IMR-90 (cell line): ENCODE measurements around the gene TAX1BP1. TPM values are rescaled to one million over a fixed set of nuclear protein-coding genes. Genes with fewer than 3 reads are reported as not detected.

Experiments used
- ATAC-seq: fragments of 200-7000 bp; cut with Tn5 transposase; 2 replicates; pipeline ENCODE4 v1.9.1; 2020; ENCODE audit warnings: low read depth, mild to moderate bottlenecking, moderate library complexity
- BruUV-seq: library from RNA; stranded (reverse); fragments of 400-500 nt; replicated peaks from 2 replicates; lab custom pipeline; 2021; lab: Mats Ljungman, UMichigan
- CTCF ChIA-PET: fragments of 300-600 bp; formaldehyde crosslinking; extraction: SDS; loops from one replicate; lab custom pipeline; 2021; ENCODE audit warnings: antibody characterized with exemption; lab: Yijun Ruan, JAX
- POLR2A ChIA-PET: fragments of 300-600 bp; sonication (Branson Sonifier 250); formaldehyde crosslinking; loops from one replicate; lab custom pipeline; 2022; ENCODE audit warnings: antibody characterized with exemption; ENCODE audit not compliant: unreplicated experiment; lab: Charles Lee
- DNase-seq: peaks from one replicate; pipeline ENCODE4 v3.0.0; 2013
- H2AFZ ChIP-seq: replicated peaks from 2 replicates; pipeline ENCODE3; 2013; ENCODE audit warnings: low read length, mild to moderate bottlenecking; ENCODE audit not compliant: poor library complexity
- H2AK5ac ChIP-seq: 2 replicates; pipeline ENCODE4 v1.6.1; 2013; ENCODE audit warnings: low read depth, low read length, inconsistent platforms
- H2AK9ac ChIP-seq: replicated peaks from 2 replicates; pipeline ENCODE3; 2013; ENCODE audit warnings: mild to moderate bottlenecking, low read depth, low read length, moderate library complexity; ENCODE audit not compliant: poor library complexity
- H2BK120ac ChIP-seq: 2 replicates; pipeline ENCODE4 v1.6.1; 2013; ENCODE audit warnings: low read depth, low read length, inconsistent platforms
- H2BK15ac ChIP-seq: 3 replicates; pipeline ENCODE4 v1.6.1; 2013; ENCODE audit warnings: low read depth, low read length, inconsistent platforms
- H2BK20ac ChIP-seq: 2 replicates; pipeline ENCODE4 v1.6.1; 2013; ENCODE audit warnings: low read depth, mild to moderate bottlenecking, inconsistent platforms, low read length, moderate library complexity
- H2BK5ac ChIP-seq: 2 replicates; pipeline ENCODE4 v1.6.1; 2013; ENCODE audit warnings: mild to moderate bottlenecking, low read depth, low read length, inconsistent platforms; ENCODE audit not compliant: poor library complexity, severe bottlenecking
- H3K14ac ChIP-seq: replicated peaks from 2 replicates; pipeline ENCODE4 v1.6.1; 2013; ENCODE audit warnings: low read depth, low read length, inconsistent platforms
- H3K18ac ChIP-seq: 2 replicates; pipeline ENCODE4 v1.6.1; 2013; ENCODE audit warnings: low read depth, low read length, control low read depth
- H3K23ac ChIP-seq: 2 replicates; pipeline ENCODE4 v1.6.1; 2013; ENCODE audit warnings: low read depth, low read length, inconsistent platforms
- H3K27ac ChIP-seq: 2 replicates; pipeline ENCODE4 v1.5.1; 2013; ENCODE audit warnings: mild to moderate bottlenecking, control low read depth, low read length; ENCODE audit not compliant: insufficient read depth
- H3K27me3 ChIP-seq: 2 replicates; pipeline ENCODE4 v1.6.1; 2013; ENCODE audit warnings: low read length; ENCODE audit not compliant: control insufficient read depth, insufficient read depth
- H3K36me3 ChIP-seq: 2 replicates; pipeline ENCODE4 v1.6.1; 2013; ENCODE audit warnings: low read length, mixed read lengths; ENCODE audit not compliant: control insufficient read depth, insufficient read depth
- H3K4ac ChIP-seq: 2 replicates; pipeline ENCODE4 v1.6.1; 2013; ENCODE audit warnings: low read depth, low read length, inconsistent platforms
- H3K4me1 ChIP-seq: 2 replicates; pipeline ENCODE4 v1.6.1; 2013; ENCODE audit warnings: low read length, mixed read lengths; ENCODE audit not compliant: control insufficient read depth, insufficient read depth
- H3K4me2 ChIP-seq: 2 replicates; pipeline ENCODE4 v1.6.1; 2013; ENCODE audit warnings: low read depth, mild to moderate bottlenecking, control low read depth, low read length, moderate library complexity
- H3K4me3 ChIP-seq: 2 replicates; pipeline ENCODE4 v1.5.1; 2013; ENCODE audit warnings: low read depth, mild to moderate bottlenecking, control low read depth, low read length, moderate library complexity; ENCODE audit not compliant: insufficient read depth
- H3K56ac ChIP-seq: 2 replicates; pipeline ENCODE4 v1.6.1; 2013; ENCODE audit warnings: low read length, inconsistent platforms; ENCODE audit not compliant: insufficient read depth; ENCODE audit errors: extremely low read depth
- H3K79me1 ChIP-seq, 2 experiments: 2 replicates each; pipeline ENCODE4 v1.6.1; 2013; ENCODE audit warnings: low read length in 2 of 2, inconsistent platforms in 1 of 2, low read depth in 1 of 2
- H3K9ac ChIP-seq: 2 replicates; pipeline ENCODE4 v1.6.1; 2013; ENCODE audit warnings: low read depth, low read length, control low read depth
- H3K9me1 ChIP-seq: 2 replicates; pipeline ENCODE4 v1.6.1; 2013; ENCODE audit warnings: low read length, inconsistent platforms; ENCODE audit not compliant: insufficient read depth
- H3K9me3 ChIP-seq: 2 replicates; pipeline ENCODE4 v1.6.1; 2013; ENCODE audit warnings: low read length; ENCODE audit not compliant: control insufficient read depth, insufficient read depth
- H4K20me1 ChIP-seq: 2 replicates; pipeline ENCODE4 v1.6.1; 2013; ENCODE audit warnings: low read length, inconsistent platforms; ENCODE audit not compliant: insufficient read depth
- H4K5ac ChIP-seq: 2 replicates; pipeline ENCODE4 v1.6.1; 2013; ENCODE audit warnings: mild to moderate bottlenecking, low read depth, low read length, control low read depth
- H4K8ac ChIP-seq, 2 experiments: 2 replicates each; pipeline ENCODE4 v1.6.1; 2013; ENCODE audit warnings: low read depth in 2 of 2, low read length in 2 of 2, control low read depth in 1 of 2, inconsistent platforms in 1 of 2
- H4K91ac ChIP-seq: 2 replicates; pipeline ENCODE4 v1.6.1; 2013; ENCODE audit warnings: low read depth, low read length, inconsistent platforms; ENCODE audit not compliant: insufficient read depth
- CTCF ChIP-seq: conservative IDR thresholded peaks from 2 replicates; pipeline ENCODE4 v1.5.1; 2012; ENCODE audit warnings: mild to moderate bottlenecking, low read depth, low read length, improper control_type of control experiment
- MXI1 ChIP-seq: IDR thresholded peaks from 2 replicates; pipeline ENCODE4 v1.6.1; 2012; ENCODE audit warnings: low read depth, mild to moderate bottlenecking, low read length, moderate library complexity, borderline replicate concordance
- USF2 ChIP-seq: fragments of 150-350 bp; IDR thresholded peaks from 2 replicates; pipeline ENCODE4 v1.6.1; 2017; ENCODE audit warnings: mild to moderate bottlenecking, antibody characterized with exemption, low read length, low read depth
- WGBS, 2 experiments: methylation state at CpG; one replicate each; pipeline versions ENCODE4 v1.1.5 to v1.1.7; 2013; ENCODE audit warnings: missing lambda C conversion rate in 2 of 2; ENCODE audit not compliant: insufficient read length in 1 of 2; ENCODE audit errors: extremely low coverage in 2 of 2; 5-methylcytosine and 5-hydroxymethylcytosine counted together
- dilution Hi-C: fragments of 300-500 bp; cut with HindIII; formaldehyde crosslinking; loops from one replicate; pipeline ENCODE4 v1.14.3; 2018; ENCODE audit warnings: low sequenced_read_pairs; ENCODE audit not compliant: unreplicated experiment
- in situ Hi-C: fragments of 300-500 bp; cut with MboI; formaldehyde crosslinking; loops from 3 replicates; pipeline ENCODE4 v1.14.3; 2019; ENCODE audit warnings: low sequenced_read_pairs, inconsistent platforms, mixed read lengths
- intact Hi-C: fragments of 100-400 bp; cut with micrococcal nuclease; formaldehyde crosslinking; loops from 2 replicates; pipeline ENCODE4 v1.10.0; 2022
- polyA plus RNA-seq, 3 experiments: library from polyadenylated mRNA; depleted of rRNA; stranded (reverse); fragments of >200 nt; gene quantifications; 2 replicates each; pipeline ENCODE4 v1.2.3, GENCODE V29; 2012; ENCODE audit warnings: low replicate concordance in 1 of 3
- total RNA-seq: library from RNA; depleted of rRNA; stranded (reverse); fragments of >200 nt; gene quantifications from 2 replicates; pipeline ENCODE4 v1.2.3, GENCODE V29; 2012

Gene TAX1BP1
- total and polyA plus RNA-seq, 2 of the 4 experiments (the other 2 are of a cell fraction): 49.0 to 52.7 TPM

GRCh38 chr7:27875061-27875460, 135.1 kb downstream of the TAX1BP1 start:
- H4K91ac ChIP-seq: no peak overlapping the region
- DNase-seq: no peak
- no peak overlapping the region for H2BK120ac ChIP-seq
- H2BK20ac ChIP-seq: no peak overlapping the region
- ChIA-PET CTCF (no interaction called here), POLR2A (no interaction called here)
- H4K20me1 ChIP-seq: 0 out of 2 replicates have a peak, but pooled peaks cover 9% of the 10 kb centered on the region
- no peak for ATAC-seq
- WGBS, 2 experiments: 94% methylated on average over 9 of the region's 9 CpGs; no CpG with 5 or more reads in 1 of the 2 experiments
- no peaks in the 10 kb centered on the region for H3K9me3 ChIP-seq
- intact Hi-C loops (no loop called here), in situ Hi-C loops (no loop called here), dilution Hi-C loops (no loop called here)
- H3K27ac ChIP-seq: no peak overlapping the region
- 0 out of 2 replicates have a peak, but pooled peaks cover 2% of the 10 kb centered on the region for H3K4me1 ChIP-seq
- no peak overlapping the region for H2AK9ac ChIP-seq
- no TSS peak for BruUV-seq
- H3K4me2 ChIP-seq: no peak overlapping the region
- H3K27me3 ChIP-seq: no peaks in the 10 kb centered on the region
- no peak overlapping the region for H3K14ac ChIP-seq
- H3K4ac ChIP-seq: no peak overlapping the region
- H3K9me1 ChIP-seq: peaks cover 3% of the 10 kb centered on the region; the same call in 1 of the 2 replicates
- H3K9ac ChIP-seq: no peak overlapping the region
- H3K23ac ChIP-seq: no peak overlapping the region
- H3K79me1 ChIP-seq: peaks cover 0 to 9% of the 10 kb centered on the region in 2 experiments; a peak in 2 of 4 replicates
- no peak overlapping the region for H2AFZ ChIP-seq
- no peak for TF ChIP-seq USF2
- no peak for TF ChIP-seq CTCF
- no peak for TF ChIP-seq MXI1
- no peak overlapping the region for H2BK5ac ChIP-seq
- H3K18ac ChIP-seq: no peak overlapping the region
- H4K5ac ChIP-seq: no peak overlapping the region
- H3K36me3 ChIP-seq: no peaks in the 10 kb centered on the region
- no peak overlapping the region for H3K4me3 ChIP-seq
- no peak overlapping the region for H4K8ac ChIP-seq
- no peak overlapping the region for H3K56ac ChIP-seq
- H2BK15ac ChIP-seq: no peak overlapping the region
- H2AK5ac ChIP-seq: no peak overlapping the region
